HUES64 (cell line): ENCODE data around the gene TPSAB1.
"Not testable (repeated sequence)": the region's sequence is repeated elsewhere in the genome, so short reads cannot be mapped to it uniquely, and the experiment has no call there.

Source experiments
- H3K27ac ChIP-seq: 2 replicates; pipeline ENCODE4 v1.7.0; 2013; ENCODE audit warnings: low read depth, low read length, inconsistent platforms
- H3K27me3 ChIP-seq: 2 replicates; pipeline ENCODE4 v1.6.1; 2013; ENCODE audit warnings: mild to moderate bottlenecking, low read length; ENCODE audit not compliant: insufficient read depth
- H3K36me3 ChIP-seq: 2 replicates; pipeline ENCODE4 v1.6.1; 2013; ENCODE audit warnings: mild to moderate bottlenecking, low read length; ENCODE audit not compliant: insufficient read depth
- H3K4me1 ChIP-seq: 2 replicates; pipeline ENCODE4 v1.6.1; 2013; ENCODE audit warnings: mild to moderate bottlenecking, low read length, moderate library complexity; ENCODE audit not compliant: insufficient read depth
- H3K4me3 ChIP-seq: 2 replicates; pipeline ENCODE4 v1.5.1; 2013; ENCODE audit warnings: mild to moderate bottlenecking, low read length, moderate library complexity
- H3K9ac ChIP-seq: 2 replicates; pipeline ENCODE4 v1.6.1; 2013; ENCODE audit warnings: mild to moderate bottlenecking, low read depth, low read length
- H3K9me3 ChIP-seq: 2 replicates; pipeline ENCODE4 v1.6.1; 2013; ENCODE audit warnings: low read depth, low read length; ENCODE audit not compliant: insufficient read depth
- WGBS: fragments of 150-250, 120-280 bp; methylation state at CpG from one replicate; pipeline ENCODE4 v1.1.7; 2013; ENCODE audit warnings: missing lambda C conversion rate; 5-methylcytosine and 5-hydroxymethylcytosine counted together

TPSAB1 gene

DNA sequence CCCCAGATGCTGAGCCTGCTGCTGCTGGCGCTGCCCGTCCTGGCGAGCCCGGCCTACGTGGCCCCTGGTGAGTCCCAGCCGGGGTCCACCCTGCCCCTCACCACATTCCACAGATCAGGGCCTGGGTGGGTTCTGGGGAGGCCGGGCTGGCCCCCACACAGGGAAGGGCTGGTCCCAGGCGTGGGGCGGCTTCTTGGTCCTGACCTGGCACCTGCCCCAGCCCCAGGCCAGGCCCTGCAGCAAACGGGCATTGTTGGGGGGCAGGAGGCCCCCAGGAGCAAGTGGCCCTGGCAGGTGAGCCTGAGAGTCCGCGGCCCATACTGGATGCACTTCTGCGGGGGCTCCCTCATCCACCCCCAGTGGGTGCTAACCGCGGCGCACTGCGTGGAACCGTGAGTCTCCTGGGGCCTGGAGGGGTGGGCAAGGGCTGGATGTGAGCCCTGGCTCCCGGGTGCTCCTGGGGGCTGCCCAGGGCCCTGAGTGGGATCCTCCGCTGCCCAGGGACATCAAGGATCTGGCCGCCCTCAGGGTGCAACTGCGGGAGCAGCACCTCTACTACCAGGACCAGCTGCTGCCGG is 15.9 kb downstream of the TPSAB1 start:
- H3K9me3 ChIP-seq, H3K36me3 ChIP-seq, H3K4me3 ChIP-seq, H3K27ac ChIP-seq, H3K4me1 ChIP-seq, H3K9ac ChIP-seq: not testable (repeated sequence)
- H3K27me3 ChIP-seq, result peaks cover 32% of the 10 kb centered on the region
- 93% methylated on average over 22 of the region's 23 CpGs for WGBS

DNA sequence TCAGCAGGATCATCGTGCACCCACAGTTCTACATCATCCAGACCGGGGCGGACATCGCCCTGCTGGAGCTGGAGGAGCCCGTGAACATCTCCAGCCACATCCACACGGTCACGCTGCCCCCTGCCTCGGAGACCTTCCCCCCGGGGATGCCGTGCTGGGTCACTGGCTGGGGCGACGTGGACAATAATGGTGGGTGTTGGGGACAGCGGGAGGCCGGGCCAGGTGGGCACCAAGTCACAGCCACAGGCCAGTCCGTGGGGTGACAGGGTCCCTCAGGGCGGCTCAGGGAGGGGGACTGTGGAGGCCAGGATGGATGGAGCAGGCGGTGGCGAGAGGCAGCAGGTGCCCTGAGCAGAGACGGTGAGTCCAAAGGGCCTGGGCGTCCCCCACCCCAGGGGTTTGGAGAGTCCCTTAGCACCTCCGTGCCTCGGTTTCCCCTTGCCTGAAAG is 16.4 kb downstream of the TPSAB1 start:
- H3K27me3 ChIP-seq, result peaks cover 37% of the 10 kb centered on the region
- no peak overlapping the region for H3K27ac ChIP-seq
- no peaks in the 10 kb centered on the region for H3K9me3 ChIP-seq
- 92% methylated on average over 22 of the region's 22 CpGs for WGBS
- no peaks in the 10 kb centered on the region for H3K36me3 ChIP-seq
- H3K4me1 ChIP-seq, result peaks cover 2% of the 10 kb centered on the region; the same call in 1 of the 2 replicates
- no peak overlapping the region for H3K9ac ChIP-seq
- H3K4me3 ChIP-seq, result no peak overlapping the region

DNA sequence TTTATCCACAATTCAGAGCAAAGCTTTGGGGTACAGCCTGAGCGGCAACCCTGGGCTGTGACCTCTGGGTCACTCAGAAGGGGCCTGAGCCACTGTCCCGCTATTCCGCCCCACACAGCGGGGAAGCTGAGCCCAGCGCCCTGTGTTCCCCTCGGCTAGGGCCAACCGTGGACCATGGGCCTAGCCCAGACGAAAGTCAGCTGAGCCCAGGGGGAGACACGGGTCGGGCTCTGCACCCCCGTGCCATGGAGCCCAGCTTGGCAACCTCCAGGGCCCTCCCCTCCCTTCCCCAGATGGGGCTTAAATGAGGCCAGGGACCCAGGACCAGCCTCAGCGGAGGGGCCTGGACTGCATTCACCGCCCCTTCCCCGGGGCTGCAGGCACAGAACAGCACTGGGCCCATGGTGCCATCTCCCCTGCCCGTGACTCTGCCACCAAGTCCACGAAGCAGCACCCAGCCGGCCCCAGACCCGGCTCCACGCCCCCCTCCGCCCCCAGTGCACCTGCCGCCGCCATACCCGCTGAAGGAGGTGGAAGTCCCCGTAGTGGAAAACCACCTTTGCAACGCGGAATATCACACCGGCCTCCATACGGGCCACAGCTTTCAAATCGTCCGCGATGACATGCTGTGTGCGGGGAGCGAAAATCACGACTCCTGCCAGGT is 17.2 kb downstream of the TPSAB1 start:
- Histone ChIP-seq H3K36me3 (no peaks in the 10 kb centered on the region), H3K4me3 (no peak overlapping the region), H3K4me1 (peaks cover 2% of the 10 kb centered on the region; the same call in 1 of the 2 replicates), H3K9ac (no peak overlapping the region), H3K27ac (no peak overlapping the region), H3K27me3 (peaks cover 43% of the 10 kb centered on the region), H3K9me3 (no peaks in the 10 kb centered on the region)
- WGBS, result 87% methylated on average over 34 of the region's 34 CpGs

DNA sequence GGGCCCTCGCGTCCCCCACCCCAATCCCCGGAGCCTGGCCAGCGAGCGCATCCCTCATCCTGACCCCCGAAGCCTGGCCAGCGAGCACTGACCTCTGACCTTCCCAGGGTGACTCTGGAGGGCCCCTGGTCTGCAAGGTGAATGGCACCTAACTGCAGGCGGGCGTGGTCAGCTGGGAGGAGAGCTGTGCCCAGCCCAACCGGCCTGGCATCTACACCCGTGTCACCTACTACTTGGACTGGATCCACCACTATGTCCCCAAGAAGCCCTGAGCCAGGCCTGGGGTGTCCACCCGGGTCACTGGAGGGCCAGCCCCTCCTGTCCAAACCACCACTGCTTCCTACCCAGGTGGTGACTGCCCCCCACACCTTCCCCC is 17.7 kb downstream of the TPSAB1 start:
- Histone ChIP-seq H3K9ac (no peak overlapping the region), H3K4me3 (no peak overlapping the region), H3K9me3 (no peaks in the 10 kb centered on the region), H3K27ac (no peak overlapping the region), H3K36me3 (no peaks in the 10 kb centered on the region), H3K27me3 (peaks cover 40% of the 10 kb centered on the region), H3K4me1 (peaks cover 2% of the 10 kb centered on the region; the same call in 1 of the 2 replicates)
- 86% methylated on average over 12 of the region's 12 CpGs for WGBS

DNA sequence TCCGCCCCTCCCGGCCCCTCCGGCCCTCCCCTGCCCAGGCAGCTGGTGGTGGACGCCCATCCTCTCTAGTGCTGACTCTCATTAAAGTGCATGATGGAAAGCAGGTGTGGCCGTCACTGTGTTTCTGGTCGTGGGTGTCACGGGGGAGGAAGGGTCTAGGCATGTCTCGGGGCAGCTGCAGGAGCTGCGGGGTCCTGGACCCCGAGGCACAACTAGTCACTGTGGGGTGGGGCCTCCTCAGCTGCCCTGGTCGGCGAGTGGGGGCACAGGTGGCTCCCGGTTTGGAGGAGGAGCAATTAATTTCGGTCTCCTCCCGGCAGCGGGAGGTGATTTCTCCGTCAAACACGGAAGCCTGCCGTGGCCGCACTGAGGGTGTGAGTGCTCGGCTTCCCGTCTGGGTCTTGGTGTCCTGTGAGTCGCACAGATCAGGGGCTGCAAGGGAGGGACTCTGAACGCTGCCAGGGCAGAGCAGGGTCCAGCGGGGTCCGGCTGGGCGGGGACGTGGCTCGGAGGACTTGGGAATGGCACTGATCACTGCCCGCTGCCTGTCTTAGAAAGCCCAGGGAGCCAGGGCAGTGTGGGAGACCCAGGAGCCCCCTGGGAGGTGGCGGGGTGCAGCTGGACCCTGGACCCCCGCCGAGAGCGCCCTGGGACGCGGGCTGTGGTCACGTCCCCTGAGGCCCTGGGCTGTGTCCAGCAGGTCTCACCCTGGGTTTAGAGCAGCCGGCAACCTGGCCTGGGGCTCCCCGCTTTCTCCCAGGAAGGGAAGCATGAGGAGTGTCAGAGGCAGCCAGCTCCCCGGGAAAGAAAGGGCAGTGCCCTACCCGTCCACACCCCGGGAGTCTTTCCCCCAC is 18.6 kb downstream of the TPSAB1 start:
- no peaks in the 10 kb centered on the region for H3K9me3 ChIP-seq
- H3K27ac ChIP-seq, result no peak overlapping the region
- H3K36me3 ChIP-seq, result no peaks in the 10 kb centered on the region
- no peak overlapping the region for H3K9ac ChIP-seq
- peaks cover 38% of the 10 kb centered on the region for H3K27me3 ChIP-seq
- 42% methylated on average over 42 of the region's 42 CpGs for WGBS
- H3K4me1 ChIP-seq, result peaks cover 2% of the 10 kb centered on the region; the same call in 1 of the 2 replicates
- H3K4me3 ChIP-seq, result peak overlapping the region; percentile 21; the same call in 1 of the 2 replicates

DNA sequence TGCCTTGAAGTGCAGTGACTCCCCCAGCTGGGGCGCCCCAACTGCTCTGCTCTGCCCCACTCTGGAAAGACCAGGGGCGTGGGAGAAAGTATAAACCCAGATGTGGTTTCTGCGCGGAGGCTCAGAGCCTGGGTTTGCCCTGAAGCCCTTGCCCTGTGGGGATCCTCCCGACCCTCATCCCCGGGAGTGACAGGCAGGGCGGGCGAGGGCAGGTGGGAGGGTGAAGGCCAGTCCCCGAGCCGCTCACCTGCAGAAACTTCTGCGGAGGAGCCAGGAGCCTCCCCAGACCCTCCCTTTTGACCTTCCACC is 19.2 kb downstream of the TPSAB1 start:
- Histone ChIP-seq H3K36me3 (no peaks in the 10 kb centered on the region), H3K27me3 (peaks cover 38% of the 10 kb centered on the region), H3K9me3 (no peaks in the 10 kb centered on the region), H3K4me3 (no peak overlapping the region), H3K4me1 (peaks cover 2% of the 10 kb centered on the region; the same call in 1 of the 2 replicates), H3K27ac (no peak overlapping the region), H3K9ac (no peak overlapping the region)
- WGBS, result 55% methylated on average over 11 of the region's 11 CpGs

DNA sequence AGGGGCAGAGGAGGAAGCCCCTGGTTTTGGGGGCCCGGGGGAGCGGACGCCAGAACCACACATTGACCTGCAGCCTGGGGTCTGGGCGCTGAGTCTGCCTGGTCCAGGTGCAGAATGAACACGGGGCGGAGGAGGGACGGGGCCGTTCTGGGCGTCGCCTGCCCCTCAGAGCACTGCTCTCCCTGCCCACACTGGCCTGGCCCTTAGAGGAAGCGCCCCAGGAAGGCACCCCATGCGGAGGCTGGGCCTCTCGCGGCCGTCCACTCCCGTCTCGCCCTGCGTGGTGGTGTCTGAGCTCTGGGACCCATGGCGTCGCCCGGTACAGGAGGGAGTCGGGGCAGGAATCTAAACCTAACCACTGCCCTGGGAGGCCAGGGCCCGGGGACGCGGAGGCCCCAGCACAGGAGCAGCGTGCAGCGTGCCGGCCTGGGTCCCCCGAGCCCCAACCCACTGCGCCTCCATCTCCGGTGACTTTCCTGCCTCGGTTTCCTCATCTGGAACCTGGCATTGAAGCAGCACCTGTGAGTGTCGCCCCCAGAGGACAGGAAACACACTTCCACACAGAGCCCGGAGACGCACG is 19.7 kb downstream of the TPSAB1 start:
- H3K9me3 ChIP-seq, result no peaks in the 10 kb centered on the region
- H3K36me3 ChIP-seq, result no peaks in the 10 kb centered on the region
- H3K9ac ChIP-seq, result no peak overlapping the region
- H3K4me3 ChIP-seq, result no peak overlapping the region
- no peak overlapping the region for H3K27ac ChIP-seq
- H3K27me3 ChIP-seq, result peaks cover 38% of the 10 kb centered on the region
- WGBS, result 88% methylated on average over 36 of the region's 36 CpGs
- H3K4me1 ChIP-seq, result peaks cover 2% of the 10 kb centered on the region; the same call in 1 of the 2 replicates

DNA sequence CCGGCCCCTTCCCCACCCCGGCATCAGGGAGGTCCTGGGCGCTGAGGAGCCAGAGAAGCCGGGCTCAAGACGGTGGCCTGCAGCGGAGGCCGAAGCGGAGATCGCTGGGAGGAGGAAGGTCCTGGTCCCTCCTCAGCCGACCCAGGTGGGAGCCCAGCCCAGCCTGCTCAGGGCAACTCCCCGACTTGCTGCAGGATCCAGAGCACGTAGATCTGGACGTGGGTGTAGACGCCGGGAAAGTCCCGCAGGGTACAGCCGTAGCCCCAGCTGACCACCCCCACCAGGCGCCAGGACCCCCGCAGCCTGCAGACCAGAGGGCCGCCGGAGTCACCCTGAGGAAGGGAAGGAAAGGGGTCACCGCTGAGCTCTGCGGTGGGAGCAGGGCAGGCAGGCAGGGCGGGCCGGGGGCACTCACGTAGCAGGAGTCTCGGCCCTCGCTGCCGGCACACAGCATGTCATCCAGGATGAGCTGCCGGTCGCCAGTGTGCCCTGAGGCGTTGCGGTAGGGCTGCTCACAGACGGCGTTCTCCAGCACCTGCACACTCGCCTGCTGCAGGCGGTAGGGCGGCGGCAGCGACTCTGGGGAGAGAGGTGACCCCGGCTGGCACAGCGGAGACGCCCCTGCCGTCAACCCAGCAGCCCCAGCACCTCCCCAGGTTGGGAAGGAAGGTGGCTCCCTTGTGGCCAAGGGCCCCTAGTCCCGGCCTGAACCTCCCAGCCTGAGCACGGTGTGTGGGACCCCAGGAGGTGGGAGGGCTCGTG is 20.8 kb downstream of the TPSAB1 start:
- H3K27ac ChIP-seq, result no peak overlapping the region
- 40% methylated on average over 47 of the region's 47 CpGs for WGBS
- 0 out of 2 replicates have a peak overlapping the region, but pooled peaks have one; percentile 1 for H3K4me3 ChIP-seq
- H3K36me3 ChIP-seq, result no peaks in the 10 kb centered on the region
- no peak overlapping the region for H3K9ac ChIP-seq
- H3K27me3 ChIP-seq, result peaks cover 38% of the 10 kb centered on the region
- H3K4me1 ChIP-seq, result peaks cover 2% of the 10 kb centered on the region; the same call in 1 of the 2 replicates
- H3K9me3 ChIP-seq, result no peaks in the 10 kb centered on the region

DNA sequence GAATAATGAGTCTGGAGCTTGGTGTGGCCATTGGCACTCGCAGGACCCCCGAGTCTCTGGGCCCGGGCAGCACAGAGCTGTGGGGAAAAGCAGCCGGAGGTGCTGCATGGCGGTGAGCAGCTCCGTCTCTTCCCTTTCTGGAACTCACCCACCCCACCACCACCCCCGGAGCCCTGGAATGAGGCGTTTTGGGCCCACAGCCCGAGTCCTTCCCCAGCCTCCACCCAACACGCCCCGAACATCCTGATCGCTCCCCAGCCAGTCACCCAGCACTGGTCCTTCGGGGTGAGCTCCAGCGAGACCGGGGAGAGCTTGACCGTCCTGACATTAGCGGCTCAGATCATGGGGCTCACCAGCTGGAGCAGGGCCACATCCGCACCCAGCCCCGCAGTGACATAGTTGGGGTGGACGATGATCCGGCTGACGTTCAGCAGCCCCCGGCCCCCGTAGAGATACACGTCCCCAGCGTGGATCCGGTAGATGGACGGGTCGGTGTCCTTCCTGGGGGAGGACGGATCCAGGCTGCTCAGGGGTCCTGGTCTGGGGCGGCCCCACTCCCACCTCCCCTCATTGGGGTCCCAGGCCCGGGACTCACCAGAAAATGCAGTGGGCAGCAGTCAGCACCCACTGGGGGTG is 21.8 kb downstream of the TPSAB1 start:
- WGBS, result 91% methylated on average over 31 of the region's 32 CpGs
- H3K9me3 ChIP-seq, result no peaks in the 10 kb centered on the region
- no peak overlapping the region for H3K9ac ChIP-seq
- H3K36me3 ChIP-seq, result no peaks in the 10 kb centered on the region
- H3K27me3 ChIP-seq, result peaks cover 38% of the 10 kb centered on the region
- H3K27ac ChIP-seq, result no peak overlapping the region
- peaks cover 2% of the 10 kb centered on the region; the same call in 1 of the 2 replicates for H3K4me1 ChIP-seq
- H3K4me3 ChIP-seq, result no peak overlapping the region

DNA sequence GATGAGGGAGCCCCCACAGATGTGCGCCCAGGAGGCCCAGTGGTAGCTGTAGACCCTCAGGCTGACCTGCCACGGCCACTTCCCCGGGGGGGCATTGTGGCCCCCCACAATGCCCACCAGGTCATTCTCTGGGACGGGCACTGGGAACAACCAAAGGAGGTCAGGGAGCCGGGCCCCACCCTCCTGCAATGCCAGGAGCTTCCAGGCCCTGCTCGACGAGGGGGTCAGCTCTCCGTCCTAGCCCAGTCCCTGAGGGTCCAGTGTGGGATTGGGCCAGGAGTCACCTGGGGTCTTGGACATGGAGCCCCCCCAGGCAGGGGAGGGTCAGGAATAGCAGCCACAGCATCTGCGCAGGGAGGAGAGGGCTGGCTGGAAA is 22.3 kb downstream of the TPSAB1 start:
- H3K27me3 ChIP-seq, result peaks cover 38% of the 10 kb centered on the region
- H3K4me1 ChIP-seq, result peaks cover 2% of the 10 kb centered on the region; the same call in 1 of the 2 replicates
- H3K4me3 ChIP-seq, result no peak overlapping the region
- no peak overlapping the region for H3K27ac ChIP-seq
- WGBS, result 94% methylated on average over 9 of the region's 9 CpGs
- H3K36me3 ChIP-seq, result no peaks in the 10 kb centered on the region
- no peak overlapping the region for H3K9ac ChIP-seq
- H3K9me3 ChIP-seq, result no peaks in the 10 kb centered on the region
